HepG2 (cell line): ENCODE data around the gene SNX15. TPM values are rescaled to one million over a fixed set of nuclear protein-coding genes. Genes with fewer than 3 reads are reported as not detected.

ENCODE experiments used
- BHLHE40 ChIP-seq: IDR thresholded peaks from 2 replicates; pipeline ENCODE4 v1.6.1; 2011; ENCODE audit warnings: low read length, improper control_type of control experiment
- KLF13 ChIP-seq: sonication (generic); formaldehyde crosslinking; IDR thresholded peaks from 2 replicates; pipeline ENCODE4 v1.4.0; 2020; ENCODE audit warnings: mild to moderate bottlenecking, missing genetic modification reagents
- RBM39 ChIP-seq: fragments of 200-400 bp; formaldehyde crosslinking; IDR thresholded peaks from one replicate; pipeline ENCODE4 v1.6.1; 2018; ENCODE audit warnings: antibody characterized with exemption, mild to moderate bottlenecking, low read depth, low read length; ENCODE audit not compliant: poor library complexity, severe bottlenecking
- SMARCE1 ChIP-seq: fragments of 450-650 bp; IDR thresholded peaks from 2 replicates; pipeline ENCODE4 v1.6.1; 2017; ENCODE audit warnings: borderline replicate concordance
- ZFP36L2 ChIP-seq: sonication (generic); formaldehyde crosslinking; IDR thresholded peaks from 2 replicates; pipeline ENCODE4 v1.4.0; 2020; ENCODE audit warnings: missing genetic modification reagents
- ZFP62 ChIP-seq: sonication (generic); formaldehyde crosslinking; IDR thresholded peaks from 2 replicates; pipeline ENCODE4 v1.4.0; 2020; ENCODE audit warnings: missing genetic modification reagents
- ZNF136 ChIP-seq: sonication (generic); formaldehyde crosslinking; IDR thresholded peaks from 2 replicates; pipeline ENCODE4 v1.8.1; 2022; ENCODE audit warnings: low read depth, mild to moderate bottlenecking, moderate library complexity, missing genetic modification reagents
- ZNF282 ChIP-seq: fragments of 450-650 bp; IDR thresholded peaks from 2 replicates; pipeline ENCODE4 v1.6.1; 2018; ENCODE audit not compliant: partially characterized antibody
- ZNF326 ChIP-seq: sonication (generic); formaldehyde crosslinking; IDR thresholded peaks from 2 replicates; pipeline ENCODE4 v1.4.0; 2020; ENCODE audit warnings: missing genetic modification reagents, borderline replicate concordance
- ZNF331 ChIP-seq: sonication (generic); formaldehyde crosslinking; IDR thresholded peaks from 2 replicates; pipeline ENCODE4 v1.4.0; 2020; ENCODE audit warnings: missing genetic modification reagents
- ZNF556 ChIP-seq: sonication (generic); formaldehyde crosslinking; IDR thresholded peaks from 2 replicates; pipeline ENCODE4 v1.4.0; 2020; ENCODE audit warnings: mild to moderate bottlenecking, missing genetic modification reagents, borderline replicate concordance
- ZNF737 ChIP-seq: sonication (generic); formaldehyde crosslinking; IDR thresholded peaks from 2 replicates; pipeline ENCODE4 v1.5.0; 2020; ENCODE audit warnings: missing genetic modification reagents, mild to moderate bottlenecking, borderline replicate concordance
- polyA plus RNA-seq, 8 experiments: library from polyadenylated mRNA; depleted of rRNA in 3 of 8; stranded (reverse) in 7 of 8; unstranded in 1 of 8; fragments of >200 nt; fragmentation: Illumina TruSeq in 4 of 8; extraction: Trizol in 4 of 8; gene quantifications; 2 replicates each; pipeline versions ENCODE4 v1.2.1 to v1.2.3, GENCODE V29; 2011 to 2016; ENCODE audit warnings: low read depth in 4 of 8, missing spikeins in 1 of 8, mixed read lengths in 1 of 8; ENCODE audit not compliant: insufficient read depth in 1 of 8
- total RNA-seq, 5 experiments: library from RNA; depleted of rRNA; stranded (reverse); fragments of >200 nt; fragmentation: Illumina TruSeq; extraction: Trizol; gene quantifications; 2 replicates each; pipeline ENCODE4 v1.2.3, GENCODE V29; 2016; ENCODE audit warnings: low read depth in 1 of 5
- TF ChIP-seq, protein P1 (sequence below), 2 experiments: IDR thresholded peaks; 2 replicates each; pipeline ENCODE4 v1.6.1; 2011 to 2012; ENCODE audit warnings: low read length in 2 of 2, borderline replicate concordance in 1 of 2, low read depth in 1 of 2, mild to moderate bottlenecking in 1 of 2, moderate library complexity in 1 of 2
- TF ChIP-seq, protein P2 (sequence below): fragments of 450-650 bp; IDR thresholded peaks from 2 replicates; pipeline ENCODE4 v1.6.1; 2017
- TF ChIP-seq, protein P3 (sequence below): sonication (generic); formaldehyde crosslinking; IDR thresholded peaks from 2 replicates; pipeline ENCODE4 v1.5.1; 2020; ENCODE audit warnings: missing genetic modification reagents, mild to moderate bottlenecking, borderline replicate concordance
- TF ChIP-seq, protein P4 (sequence below): sonication (generic); formaldehyde crosslinking; IDR thresholded peaks from 2 replicates; pipeline ENCODE4 v1.4.0; 2020; ENCODE audit warnings: missing genetic modification reagents, borderline replicate concordance
- TF ChIP-seq, protein P5 (sequence below): sonication (generic); formaldehyde crosslinking; IDR thresholded peaks from 2 replicates; pipeline ENCODE4 v1.9.0; 2021; ENCODE audit warnings: missing genetic modification reagents, borderline replicate concordance

The SNX15 gene
- total and polyA plus RNA-seq, 2 of the 13 experiments (the other 11 are each of a cell fraction or from before 2014, with no cell fraction given): 19.1 to 22.6 TPM

DNA sequence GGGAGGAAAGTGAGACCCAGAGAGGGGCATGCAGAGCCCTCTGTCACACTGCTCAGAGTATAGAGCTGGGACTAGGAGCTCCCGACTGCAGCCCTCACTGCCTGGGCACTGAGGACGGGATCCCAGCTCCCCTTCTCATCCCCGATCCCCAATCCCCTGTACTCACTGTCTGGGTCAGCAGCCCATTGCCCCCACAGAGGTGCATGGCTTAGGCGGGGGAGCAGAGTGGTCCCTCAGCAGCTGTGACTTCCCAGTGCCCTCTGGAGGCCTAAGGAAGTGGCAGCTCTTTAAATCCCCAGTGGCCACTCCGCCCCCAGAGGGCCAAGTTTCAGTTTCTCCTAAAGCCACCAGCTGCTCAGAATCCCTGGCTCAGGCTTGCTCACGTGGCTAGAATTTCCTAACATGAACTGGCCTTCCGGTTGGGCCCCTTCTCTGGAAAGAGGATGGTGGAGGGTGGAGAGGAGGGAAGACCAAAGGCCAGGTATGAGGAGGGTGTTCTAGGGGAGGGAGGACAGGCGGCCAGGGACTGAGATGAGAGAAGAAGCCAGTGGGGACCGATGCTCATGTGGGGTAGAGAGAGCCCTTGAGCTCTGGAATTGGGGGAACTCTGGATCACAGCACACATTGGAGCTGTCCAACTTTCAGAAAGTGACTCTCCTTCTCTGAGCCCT is 30.4 kb upstream of the SNX15 start, which contains the start of gene BATF2 (continued):
- TF ChIP-seq, protein P1, sequence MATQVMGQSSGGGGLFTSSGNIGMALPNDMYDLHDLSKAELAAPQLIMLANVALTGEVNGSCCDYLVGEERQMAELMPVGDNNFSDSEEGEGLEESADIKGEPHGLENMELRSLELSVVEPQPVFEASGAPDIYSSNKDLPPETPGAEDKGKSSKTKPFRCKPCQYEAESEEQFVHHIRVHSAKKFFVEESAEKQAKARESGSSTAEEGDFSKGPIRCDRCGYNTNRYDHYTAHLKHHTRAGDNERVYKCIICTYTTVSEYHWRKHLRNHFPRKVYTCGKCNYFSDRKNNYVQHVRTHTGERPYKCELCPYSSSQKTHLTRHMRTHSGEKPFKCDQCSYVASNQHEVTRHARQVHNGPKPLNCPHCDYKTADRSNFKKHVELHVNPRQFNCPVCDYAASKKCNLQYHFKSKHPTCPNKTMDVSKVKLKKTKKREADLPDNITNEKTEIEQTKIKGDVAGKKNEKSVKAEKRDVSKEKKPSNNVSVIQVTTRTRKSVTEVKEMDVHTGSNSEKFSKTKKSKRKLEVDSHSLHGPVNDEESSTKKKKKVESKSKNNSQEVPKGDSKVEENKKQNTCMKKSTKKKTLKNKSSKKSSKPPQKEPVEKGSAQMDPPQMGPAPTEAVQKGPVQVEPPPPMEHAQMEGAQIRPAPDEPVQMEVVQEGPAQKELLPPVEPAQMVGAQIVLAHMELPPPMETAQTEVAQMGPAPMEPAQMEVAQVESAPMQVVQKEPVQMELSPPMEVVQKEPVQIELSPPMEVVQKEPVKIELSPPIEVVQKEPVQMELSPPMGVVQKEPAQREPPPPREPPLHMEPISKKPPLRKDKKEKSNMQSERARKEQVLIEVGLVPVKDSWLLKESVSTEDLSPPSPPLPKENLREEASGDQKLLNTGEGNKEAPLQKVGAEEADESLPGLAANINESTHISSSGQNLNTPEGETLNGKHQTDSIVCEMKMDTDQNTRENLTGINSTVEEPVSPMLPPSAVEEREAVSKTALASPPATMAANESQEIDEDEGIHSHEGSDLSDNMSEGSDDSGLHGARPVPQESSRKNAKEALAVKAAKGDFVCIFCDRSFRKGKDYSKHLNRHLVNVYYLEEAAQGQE (IDR thresholded peaks at IDR 0.05; ENCODE audit: borderline replicate concordance in 1 of 2, low read depth in 1 of 2, low read length in 2 of 2): no peak; a peak in 3 of 4 replicates
- TF ChIP-seq KLF13 (no peak), ZNF737 (CRISPR knock-in tag) (no peak), SMARCE1 (no peak), ZNF326 (CRISPR knock-in tag) (no peak), ZNF331 (CRISPR knock-in tag) (peak; percentile 79; the same call in 1 of the 2 replicates), BHLHE40 (peak; percentile 88), ZFP62 (no peak), ZNF136 (CRISPR knock-in tag) (0 out of 2 replicates have a peak, but pooled peaks have one; percentile 3), ZNF282 (no peak), RBM39 (no peak), ZFP36L2 (CRISPR knock-in tag) (no peak), ZNF556 (CRISPR knock-in tag) (peak; percentile 71; the same call in 1 of the 2 replicates)
- TF ChIP-seq, protein P2, sequence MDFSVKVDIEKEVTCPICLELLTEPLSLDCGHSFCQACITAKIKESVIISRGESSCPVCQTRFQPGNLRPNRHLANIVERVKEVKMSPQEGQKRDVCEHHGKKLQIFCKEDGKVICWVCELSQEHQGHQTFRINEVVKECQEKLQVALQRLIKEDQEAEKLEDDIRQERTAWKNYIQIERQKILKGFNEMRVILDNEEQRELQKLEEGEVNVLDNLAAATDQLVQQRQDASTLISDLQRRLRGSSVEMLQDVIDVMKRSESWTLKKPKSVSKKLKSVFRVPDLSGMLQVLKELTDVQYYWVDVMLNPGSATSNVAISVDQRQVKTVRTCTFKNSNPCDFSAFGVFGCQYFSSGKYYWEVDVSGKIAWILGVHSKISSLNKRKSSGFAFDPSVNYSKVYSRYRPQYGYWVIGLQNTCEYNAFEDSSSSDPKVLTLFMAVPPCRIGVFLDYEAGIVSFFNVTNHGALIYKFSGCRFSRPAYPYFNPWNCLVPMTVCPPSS: no peak
- TF ChIP-seq, protein P3, sequence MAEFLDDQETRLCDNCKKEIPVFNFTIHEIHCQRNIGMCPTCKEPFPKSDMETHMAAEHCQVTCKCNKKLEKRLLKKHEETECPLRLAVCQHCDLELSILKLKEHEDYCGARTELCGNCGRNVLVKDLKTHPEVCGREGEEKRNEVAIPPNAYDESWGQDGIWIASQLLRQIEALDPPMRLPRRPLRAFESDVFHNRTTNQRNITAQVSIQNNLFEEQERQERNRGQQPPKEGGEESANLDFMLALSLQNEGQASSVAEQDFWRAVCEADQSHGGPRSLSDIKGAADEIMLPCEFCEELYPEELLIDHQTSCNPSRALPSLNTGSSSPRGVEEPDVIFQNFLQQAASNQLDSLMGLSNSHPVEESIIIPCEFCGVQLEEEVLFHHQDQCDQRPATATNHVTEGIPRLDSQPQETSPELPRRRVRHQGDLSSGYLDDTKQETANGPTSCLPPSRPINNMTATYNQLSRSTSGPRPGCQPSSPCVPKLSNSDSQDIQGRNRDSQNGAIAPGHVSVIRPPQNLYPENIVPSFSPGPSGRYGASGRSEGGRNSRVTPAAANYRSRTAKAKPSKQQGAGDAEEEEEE (CRISPR knock-in tag): no peak
- TF ChIP-seq, protein P4, sequence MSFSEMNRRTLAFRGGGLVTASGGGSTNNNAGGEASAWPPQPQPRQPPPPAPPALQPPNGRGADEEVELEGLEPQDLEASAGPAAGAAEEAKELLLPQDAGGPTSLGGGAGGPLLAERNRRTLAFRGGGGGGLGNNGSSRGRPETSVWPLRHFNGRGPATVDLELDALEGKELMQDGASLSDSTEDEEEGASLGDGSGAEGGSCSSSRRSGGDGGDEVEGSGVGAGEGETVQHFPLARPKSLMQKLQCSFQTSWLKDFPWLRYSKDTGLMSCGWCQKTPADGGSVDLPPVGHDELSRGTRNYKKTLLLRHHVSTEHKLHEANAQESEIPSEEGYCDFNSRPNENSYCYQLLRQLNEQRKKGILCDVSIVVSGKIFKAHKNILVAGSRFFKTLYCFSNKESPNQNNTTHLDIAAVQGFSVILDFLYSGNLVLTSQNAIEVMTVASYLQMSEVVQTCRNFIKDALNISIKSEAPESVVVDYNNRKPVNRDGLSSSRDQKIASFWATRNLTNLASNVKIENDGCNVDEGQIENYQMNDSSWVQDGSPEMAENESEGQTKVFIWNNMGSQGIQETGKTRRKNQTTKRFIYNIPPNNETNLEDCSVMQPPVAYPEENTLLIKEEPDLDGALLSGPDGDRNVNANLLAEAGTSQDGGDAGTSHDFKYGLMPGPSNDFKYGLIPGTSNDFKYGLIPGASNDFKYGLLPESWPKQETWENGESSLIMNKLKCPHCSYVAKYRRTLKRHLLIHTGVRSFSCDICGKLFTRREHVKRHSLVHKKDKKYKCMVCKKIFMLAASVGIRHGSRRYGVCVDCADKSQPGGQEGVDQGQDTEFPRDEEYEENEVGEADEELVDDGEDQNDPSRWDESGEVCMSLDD (CRISPR knock-in tag): no peak; the same call in 1 of the 2 replicates
- TF ChIP-seq, protein P5, sequence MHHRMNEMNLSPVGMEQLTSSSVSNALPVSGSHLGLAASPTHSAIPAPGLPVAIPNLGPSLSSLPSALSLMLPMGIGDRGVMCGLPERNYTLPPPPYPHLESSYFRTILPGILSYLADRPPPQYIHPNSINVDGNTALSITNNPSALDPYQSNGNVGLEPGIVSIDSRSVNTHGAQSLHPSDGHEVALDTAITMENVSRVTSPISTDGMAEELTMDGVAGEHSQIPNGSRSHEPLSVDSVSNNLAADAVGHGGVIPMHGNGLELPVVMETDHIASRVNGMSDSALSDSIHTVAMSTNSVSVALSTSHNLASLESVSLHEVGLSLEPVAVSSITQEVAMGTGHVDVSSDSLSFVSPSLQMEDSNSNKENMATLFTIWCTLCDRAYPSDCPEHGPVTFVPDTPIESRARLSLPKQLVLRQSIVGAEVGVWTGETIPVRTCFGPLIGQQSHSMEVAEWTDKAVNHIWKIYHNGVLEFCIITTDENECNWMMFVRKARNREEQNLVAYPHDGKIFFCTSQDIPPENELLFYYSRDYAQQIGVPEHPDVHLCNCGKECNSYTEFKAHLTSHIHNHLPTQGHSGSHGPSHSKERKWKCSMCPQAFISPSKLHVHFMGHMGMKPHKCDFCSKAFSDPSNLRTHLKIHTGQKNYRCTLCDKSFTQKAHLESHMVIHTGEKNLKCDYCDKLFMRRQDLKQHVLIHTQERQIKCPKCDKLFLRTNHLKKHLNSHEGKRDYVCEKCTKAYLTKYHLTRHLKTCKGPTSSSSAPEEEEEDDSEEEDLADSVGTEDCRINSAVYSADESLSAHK: no peak
